Activated CD8-positive, alpha-beta memory T cell treated with anti-CD3 and anti-CD28 coated beads, Interleukin-2, amount 50 U/mL, for 1 hour (primary cell): ENCODE data around the gene ARF6.

Experiments used
- DNase-seq: peaks from one replicate; pipeline ENCODE4 v3.0.0-alpha.2; 2020; ENCODE audit errors: extremely low read depth

Gene ARF6

GRCh38 chr14:49940808-49941421 is 48.0 kb downstream of the ARF6 start:
- no peak for DNase-seq

- no peak for DNase-seq
Measured at GRCh38 chr14:49942090-49942489, 49.2 kb downstream of the ARF6 start.

DNA sequence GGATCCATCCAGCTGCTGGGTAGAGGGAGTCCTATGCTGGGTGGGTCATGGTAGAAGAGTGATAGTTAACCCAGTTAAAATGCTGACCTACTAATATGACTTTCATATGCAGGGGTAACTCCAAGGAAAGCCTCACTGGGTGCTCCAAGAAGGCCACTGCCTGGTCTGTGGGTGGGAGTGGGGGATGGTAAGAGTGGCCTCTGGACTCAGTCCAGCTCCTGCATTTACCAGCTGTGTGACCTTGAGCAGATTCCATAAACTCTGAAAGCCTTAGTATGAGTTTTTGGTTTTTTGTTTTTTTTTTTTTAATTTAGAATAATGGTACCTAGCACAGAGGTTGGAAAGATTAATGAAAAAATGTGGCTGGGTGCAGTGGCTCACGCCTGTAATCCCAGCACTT is 51.6 kb downstream of the ARF6 start:
- no peak for DNase-seq

GRCh38 chr14:49945448-49946319 is 52.8 kb downstream of the ARF6 start:
- DNase-seq, result no peak
